Ramos (cell line): ENCODE measurements around the gene SEC14L5.

Experiments
- in situ Hi-C: fragments of 300-500 bp; cut with MboI; formaldehyde crosslinking; loops from one replicate; pipeline ENCODE4 v1.14.3; 2022; ENCODE audit warnings: low sequenced_read_pairs; ENCODE audit not compliant: unreplicated experiment

The SEC14L5 gene

GRCh38 chr16:5059386-5060072 lies 101.4 kb downstream of the SEC14L5 start:
- in situ Hi-C loops: no loop called here

- in situ Hi-C loops: no loop called here
Measured at GRCh38 chr16:5060073-5060641, 102.0 kb downstream of the SEC14L5 start.

- in situ Hi-C loops: no loop called here
Measured at GRCh38 chr16:5062051-5062450, 103.9 kb downstream of the SEC14L5 start.

- in situ Hi-C loops: no loop called here
Measured at GRCh38 chr16:5062790-5063765, 104.9 kb downstream of the SEC14L5 start.

- in situ Hi-C loops: no loop called here
Measured at GRCh38 chr16:5064915-5065314, 106.8 kb downstream of the SEC14L5 start.

GRCh38 chr16:5065326-5065725 lies 107.2 kb downstream of the SEC14L5 start:
- in situ Hi-C loops: no loop called here

- in situ Hi-C loops: no loop called here
Measured at GRCh38 chr16:5065813-5066212, 107.7 kb downstream of the SEC14L5 start, which contains the start of gene C16orf89. Gene C16orf89, minus strand, starts transcription at chr16:5065956. Its CDS starts 48 bp downstream, at chr16:5065908.

- in situ Hi-C loops: no loop called here
Measured at GRCh38 chr16:5066511-5066910, 108.4 kb downstream of the SEC14L5 start.
